Measurements from ENCODE around the gene MMP23B.
"Not testable (repeated sequence)": the region's sequence is repeated elsewhere in the genome, so short reads cannot be mapped to it uniquely, and the experiment has no call there.

Gene MMP23B

DNA sequence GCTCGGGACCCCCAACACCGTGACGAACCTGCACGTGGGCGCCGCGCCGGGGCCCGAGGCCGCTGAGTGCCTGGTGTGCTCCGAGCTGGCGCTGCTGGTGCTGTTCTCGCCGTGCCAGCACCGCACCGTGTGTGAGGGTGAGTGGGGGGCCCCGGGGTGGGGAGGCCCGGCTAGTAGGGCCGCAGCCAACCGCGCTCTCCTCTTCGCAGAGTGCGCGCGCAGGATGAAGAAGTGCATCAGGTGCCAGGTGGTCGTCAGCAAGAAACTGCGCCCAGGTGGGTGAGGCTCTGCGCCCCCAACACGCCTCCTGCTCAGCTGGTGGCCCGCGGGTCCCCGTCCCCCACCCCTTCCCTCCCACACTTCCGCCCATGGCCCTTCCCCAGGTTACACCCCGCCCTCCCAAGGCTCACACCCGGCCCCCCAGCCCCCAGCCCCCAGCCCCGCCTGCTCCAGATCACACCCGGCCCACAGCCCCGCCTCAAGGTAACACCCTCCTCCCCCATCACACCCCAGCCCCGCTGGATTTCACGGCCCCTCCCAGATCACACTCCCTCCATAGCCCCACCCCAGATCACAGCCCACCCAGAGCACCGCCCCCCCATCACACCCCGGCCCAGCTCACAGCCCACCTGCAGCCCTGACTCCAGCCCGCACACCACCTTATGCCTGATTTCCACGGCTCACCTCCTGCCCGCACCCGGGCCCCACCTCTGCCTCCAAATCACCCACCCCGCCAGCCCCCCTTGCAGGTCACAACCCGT lies 2.4 kb upstream of the MMP23B start:
- FAIRE-seq (no peak), DNase-seq (ENCODE audit: insufficient read length, low spot score) (no peak)

DNA sequence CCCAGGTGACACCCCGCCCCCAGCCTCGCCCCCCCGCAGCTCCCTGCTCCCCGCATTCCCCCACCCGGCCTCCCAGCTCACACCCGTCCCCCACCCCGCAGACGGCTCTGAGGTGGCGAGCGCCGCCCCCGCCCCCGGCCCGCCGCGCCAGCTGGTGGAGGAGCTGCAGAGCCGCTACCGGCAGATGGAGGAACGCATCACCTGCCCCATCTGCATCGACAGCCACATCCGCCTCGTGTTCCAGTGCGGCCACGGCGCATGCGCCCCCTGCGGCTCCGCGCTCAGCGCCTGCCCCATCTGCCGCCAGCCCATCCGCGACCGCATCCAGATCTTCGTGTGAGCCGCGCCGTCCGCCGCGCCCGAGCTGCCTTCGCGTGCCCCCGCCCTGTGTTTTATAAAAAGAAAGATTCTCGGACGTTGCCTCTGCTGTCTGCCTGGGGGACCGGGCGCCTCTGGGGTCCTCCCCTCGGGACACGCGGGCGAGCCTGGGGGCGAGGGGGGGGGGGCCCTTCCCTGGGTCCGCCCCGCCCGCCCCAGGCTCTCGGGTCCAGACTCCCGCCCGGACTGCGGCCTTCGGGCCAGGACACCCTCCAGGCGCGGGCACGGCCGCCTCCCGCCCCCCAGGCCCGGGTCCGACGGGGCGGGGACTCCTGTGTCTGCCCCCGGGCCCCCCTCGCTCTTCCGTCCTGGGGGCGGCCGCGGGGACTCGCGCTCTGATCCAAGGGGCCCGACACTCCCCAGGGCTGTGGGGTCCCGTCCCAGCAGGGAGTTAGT lies 1.6 kb upstream of the MMP23B start:
- DNase-seq (ENCODE audit: insufficient read length, low spot score) (no peak), FAIRE-seq (no peak)

DNA sequence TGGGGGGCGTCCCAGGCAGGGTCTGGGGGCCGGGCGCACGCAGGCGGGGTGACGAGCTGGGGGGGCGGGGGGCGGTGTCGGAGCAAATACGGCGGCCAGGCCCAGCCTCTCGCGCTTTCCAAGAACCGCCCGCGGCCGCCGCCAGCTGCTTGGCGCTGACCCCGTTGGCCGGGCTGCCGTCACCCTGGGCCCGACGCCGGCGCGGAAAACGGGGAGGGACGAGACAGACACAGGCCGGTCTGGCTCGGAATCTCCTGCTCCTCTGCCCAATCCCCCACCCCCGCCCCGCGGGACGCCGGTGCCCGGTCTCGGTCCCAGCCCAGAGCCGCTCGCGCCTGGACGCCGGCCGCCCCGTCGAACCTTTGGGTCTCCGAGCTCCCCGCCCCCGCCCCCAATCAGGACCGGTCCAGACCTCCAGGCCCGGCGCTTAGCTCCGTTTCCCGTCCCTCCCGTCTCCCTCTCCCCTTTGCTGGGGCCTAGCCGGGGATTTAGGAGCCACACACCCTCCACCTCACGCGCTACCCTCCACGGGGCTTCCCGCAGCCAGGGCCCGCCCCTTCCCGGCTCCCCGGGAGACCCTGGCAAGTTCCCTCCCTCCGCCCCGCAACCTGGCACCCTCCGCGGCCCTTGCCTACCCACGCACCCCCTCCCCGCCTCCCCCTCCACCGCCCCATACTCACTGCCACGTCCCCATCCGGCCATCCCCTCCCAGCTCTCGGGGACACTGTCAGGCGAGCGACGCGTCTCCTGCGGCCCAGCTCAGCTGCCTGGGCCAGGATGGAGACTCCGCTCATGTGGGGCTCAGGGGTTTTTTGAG lies 800 bp upstream of the MMP23B start:
- DNase-seq (ENCODE audit: insufficient read length, low spot score) (no peak), FAIRE-seq (no peak)

DNA sequence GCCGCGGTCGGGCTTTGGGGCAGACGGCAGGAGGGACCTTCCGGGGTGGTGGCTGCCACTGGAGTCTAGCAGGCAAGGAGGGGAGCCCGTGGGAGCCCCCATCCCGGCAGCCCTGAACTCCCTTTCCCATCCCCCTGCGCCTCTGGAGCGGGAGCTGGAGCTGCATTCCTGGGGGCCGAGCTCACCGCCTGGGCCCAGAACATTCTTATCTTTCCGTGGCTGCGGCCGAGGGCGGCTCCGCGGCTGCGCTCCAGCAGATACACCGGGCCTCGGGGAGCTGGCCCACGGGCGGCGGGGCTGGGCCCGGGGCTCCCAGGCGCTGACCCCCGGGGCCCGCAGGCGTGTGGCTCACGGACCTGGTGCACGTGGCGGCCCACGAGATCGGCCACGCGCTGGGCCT lies 1.4 kb downstream of the MMP23B start:
- FAIRE-seq; DNase-seq (ENCODE audit: insufficient read length, low spot score): not testable (repeated sequence)

DNA sequence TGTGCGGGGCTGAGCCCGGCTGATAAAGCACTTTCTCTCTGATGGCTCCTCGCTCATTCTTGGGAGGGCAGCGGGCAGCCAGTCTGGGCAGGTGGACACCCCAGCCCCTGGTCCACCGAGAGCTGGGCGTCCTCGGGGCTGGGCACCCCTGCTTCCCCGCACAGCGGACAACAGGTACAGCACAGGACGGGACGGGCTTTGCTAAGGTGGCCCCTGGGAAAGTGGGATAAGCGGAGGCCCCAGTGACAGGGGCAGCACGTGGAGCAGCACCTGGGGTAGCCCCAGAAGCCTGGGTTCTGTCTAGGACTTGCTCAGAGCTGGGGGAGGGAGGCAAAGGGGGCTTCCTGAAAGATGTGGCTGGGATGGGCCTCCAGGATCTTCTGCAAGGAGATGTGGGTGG lies 2.6 kb downstream of the MMP23B start:
- DNase-seq (ENCODE audit: insufficient read length, low spot score); FAIRE-seq: not testable (repeated sequence)

DNA sequence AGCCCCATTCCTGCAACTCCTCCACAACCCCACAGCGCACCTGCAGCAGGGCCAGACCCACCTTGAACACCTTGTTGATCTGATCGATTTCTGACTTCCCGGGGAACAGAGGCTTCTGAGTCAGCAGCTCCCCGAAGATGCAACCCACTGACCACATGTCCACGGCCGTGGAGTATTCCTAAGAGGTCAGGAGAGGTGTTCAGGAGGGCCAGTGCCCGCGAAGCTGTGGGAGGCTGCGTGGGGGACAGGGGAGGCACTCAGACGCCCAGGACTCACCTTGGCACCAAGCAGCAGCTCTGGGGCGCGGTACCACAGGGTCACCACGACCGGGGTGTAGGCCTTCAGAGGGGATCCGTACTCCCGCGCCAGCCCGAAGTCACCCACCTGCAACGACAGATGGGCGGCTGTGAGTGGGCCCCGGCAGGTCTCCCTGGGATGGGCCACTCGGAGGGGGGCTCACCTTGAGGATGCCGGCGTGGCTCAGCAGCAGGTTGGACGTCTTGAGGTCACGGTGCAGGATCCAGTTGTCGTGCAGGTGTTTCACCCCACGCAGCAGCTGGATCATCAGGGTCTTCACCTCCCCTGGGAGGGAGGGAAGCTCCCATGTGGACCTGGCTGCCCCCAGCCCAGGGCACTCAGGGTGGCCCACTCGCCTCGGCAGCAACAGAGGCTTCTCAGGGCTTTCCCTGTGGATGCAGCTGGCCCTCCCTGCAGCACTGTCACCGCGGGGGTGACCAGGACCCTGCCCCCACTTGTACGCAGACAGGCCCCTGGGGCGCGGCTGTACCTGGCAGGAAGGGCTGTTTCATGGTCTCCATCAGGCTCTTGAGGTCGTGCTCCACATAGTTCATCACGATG lies 4.9 kb downstream of the MMP23B start:
- not testable (repeated sequence) for DNase-seq (ENCODE audit: insufficient read length, low spot score); FAIRE-seq

DNA sequence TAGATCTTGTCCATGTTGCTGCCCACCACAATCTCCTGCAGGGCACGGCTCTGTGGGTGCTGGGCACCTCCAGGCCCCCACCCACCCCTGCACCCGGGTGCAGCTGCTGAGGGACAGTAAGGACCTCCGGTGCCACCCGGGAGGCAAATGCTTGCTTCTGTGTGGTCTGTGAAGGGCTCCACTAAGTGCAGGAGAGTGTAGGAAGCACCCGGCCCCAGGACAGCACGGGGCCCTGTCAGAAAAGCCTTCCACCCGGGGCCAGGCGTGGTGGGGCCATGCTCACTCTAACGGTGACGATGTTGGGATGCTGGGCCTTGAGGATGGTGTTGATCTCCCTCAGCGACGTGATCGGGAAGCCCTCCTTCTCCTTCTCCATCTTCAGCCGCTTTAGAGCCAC lies 5.5 kb downstream of the MMP23B start:
- peak; percentile 40 for FAIRE-seq
- DNase-seq (ENCODE audit: insufficient read length, low spot score): not testable (repeated sequence)

DNA sequence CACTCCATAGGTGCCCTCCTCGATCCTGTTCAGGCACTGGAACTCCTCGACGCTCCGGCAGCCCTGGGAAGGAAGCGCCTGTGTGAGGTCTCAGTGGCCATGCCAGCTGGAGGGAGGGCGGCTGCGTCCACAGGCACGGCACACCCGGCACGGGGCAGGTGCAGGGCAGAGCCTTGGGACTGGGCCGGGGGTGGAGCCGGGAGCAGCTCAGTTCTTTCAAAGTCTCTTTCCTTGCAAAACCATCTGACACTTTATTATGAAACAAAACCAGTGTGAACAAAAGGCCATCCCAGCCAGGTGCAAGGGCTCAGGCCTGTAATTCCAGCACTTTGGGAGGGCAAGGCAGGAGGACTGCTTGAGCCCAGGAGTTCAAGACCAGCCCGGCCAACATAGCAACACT lies 6.6 kb downstream of the MMP23B start:
- DNase-seq (ENCODE audit: insufficient read length, low spot score); FAIRE-seq: not testable (repeated sequence)

DNA sequence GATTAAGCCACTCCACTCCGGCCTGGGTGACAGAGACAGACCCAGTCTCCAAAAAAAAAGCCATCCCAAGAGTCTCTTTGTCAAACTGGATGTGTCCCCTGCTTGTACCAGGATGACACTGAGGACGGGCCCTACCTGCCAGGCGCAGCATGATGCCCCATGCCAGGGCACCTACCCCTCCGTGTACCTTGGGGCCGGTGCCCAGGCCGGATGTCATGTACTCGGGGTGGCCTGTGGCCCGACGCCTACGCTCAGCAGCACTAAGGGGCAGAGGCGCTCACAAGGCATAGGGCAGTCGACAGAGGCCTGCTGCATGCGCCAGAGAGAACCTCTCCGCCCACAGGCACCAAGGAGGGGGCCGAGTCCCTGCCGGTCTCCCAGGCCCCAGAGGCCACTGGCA lies 7.4 kb downstream of the MMP23B start:
- DNase-seq (ENCODE audit: insufficient read length, low spot score); FAIRE-seq: not testable (repeated sequence)

DNA sequence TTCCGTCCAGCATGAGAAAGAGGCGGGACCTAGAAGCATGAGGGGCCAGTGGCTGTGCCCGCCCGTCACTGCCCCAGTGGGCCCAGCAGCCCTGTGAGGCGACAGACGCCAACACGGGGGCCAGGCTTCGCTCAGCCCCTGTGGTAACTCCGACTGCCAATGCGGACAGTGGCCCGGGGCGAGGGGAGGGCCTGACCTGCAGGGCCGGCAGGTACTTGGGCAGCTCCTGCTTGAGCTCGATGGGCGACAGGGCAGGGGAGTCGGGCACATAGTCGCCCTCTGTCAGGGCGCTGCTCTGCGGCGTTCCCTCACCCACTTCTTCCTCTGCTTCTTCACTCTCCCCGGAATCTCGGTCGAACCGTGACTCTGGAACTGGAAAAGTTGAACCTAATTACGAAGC lies 8.1 kb downstream of the MMP23B start:
- not testable (repeated sequence) for FAIRE-seq; DNase-seq (ENCODE audit: insufficient read length, low spot score)

DNA sequence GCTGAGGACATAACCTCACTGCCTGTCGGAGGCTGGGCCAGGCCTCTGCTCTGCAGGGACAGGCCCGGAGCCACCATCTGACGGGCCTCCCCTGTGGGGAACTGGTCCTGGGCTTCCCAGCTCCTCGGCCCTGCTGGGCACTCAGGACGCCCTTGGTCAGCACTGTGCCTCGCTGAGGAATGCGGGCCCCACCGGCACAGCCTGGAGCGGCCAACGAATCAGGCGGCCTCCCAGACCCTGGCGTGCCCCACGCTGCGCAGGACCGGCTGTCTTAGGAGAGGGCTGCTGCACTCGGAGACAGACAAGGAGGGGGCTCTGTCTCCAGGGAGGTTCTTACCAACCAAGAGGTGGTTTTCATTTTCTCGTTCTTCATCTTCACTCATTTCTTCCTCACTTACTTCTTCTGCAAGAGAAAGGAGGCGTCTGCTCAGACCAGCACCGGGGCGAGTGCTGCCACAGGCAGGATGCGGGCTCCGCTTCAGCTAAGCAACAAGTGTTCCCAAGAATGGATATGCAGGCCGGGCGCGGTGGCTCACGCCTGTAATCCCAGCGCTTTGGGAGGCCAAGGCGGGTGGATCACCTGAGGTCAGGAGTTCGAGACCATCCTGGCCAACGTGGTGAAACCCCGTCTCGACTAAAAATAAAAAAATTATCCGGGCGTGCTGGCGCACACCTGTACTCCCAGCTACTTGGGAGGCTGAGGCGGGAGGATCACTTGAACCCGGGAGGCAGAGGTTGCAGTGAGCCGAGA lies 8.9 kb downstream of the MMP23B start:
- DNase-seq (ENCODE audit: insufficient read length, low spot score); FAIRE-seq: not testable (repeated sequence)

DNA sequence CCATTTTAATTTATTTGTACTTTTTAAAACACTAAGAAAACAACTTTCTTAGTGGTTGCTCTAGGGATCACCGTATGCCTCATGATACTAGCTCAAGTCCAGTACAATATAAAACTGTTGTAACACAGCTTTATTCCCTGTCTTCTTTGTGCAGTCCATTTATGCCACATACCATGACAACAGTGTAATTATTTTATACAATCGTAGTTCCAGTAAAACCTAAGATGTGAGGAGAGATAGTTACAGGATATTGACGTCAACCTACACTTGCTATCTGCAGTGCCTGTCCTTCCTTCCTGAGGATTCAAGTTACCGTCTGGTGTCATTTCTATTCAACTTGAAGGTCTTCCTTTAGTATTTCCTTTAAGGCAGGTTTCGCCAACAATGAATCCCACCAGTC lies 14.4 kb downstream of the MMP23B start:
- DNase-seq (ENCODE audit: insufficient read length, low spot score): not testable (repeated sequence)
- peak; percentile 81 for FAIRE-seq

DNA sequence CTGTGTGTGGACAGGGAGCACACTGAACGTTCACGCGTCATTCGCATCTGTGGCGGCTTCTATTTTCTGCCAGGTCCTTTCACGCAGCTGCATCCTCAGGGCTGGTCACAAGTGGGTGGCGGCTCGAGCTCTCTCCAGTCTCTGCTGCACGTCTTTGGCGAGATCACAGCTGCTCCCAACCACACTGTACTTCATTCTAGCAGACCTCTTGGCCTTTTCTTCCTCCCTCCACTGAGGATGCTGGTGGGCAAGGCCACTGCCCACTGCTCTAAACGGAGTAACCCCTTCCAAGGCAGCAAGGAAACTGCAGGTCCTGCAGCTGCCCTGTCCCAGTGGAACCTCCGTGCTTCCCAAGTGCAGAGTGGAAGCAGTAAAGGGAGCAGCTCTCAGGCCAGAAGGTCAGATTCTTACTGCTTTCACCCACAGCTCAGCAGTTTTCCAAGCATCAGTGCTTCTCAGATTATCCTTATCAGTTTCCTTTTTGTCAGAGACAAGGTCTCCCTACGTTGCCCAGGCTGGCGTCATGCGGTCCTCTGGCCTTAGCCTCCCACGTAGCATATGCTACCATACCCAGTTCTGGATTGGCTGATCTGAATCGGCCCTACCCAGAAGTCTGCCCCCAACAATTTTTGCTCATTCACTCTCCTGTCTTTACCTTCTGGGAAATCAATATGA lies 15.7 kb downstream of the MMP23B start:
- not testable (repeated sequence) for DNase-seq (ENCODE audit: insufficient read length, low spot score); FAIRE-seq

DNA sequence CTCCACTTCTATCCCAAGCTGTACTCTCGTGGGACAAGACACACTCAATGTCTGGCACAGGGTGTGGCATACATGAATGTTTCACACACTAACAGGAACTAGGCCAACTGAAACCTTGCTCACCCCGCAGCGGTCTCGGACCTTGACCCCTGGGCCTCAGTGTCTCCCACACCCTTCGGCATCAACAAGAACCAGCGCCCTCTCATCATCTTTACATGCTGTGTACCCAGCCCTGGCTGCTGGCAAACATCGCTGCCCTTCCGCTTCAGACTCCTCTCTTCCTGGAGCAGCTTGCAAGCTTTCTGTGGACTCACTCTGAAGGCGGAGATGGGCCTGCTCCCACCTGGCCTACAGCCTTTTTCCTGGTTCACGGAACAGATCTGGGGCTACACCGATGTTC lies 16.3 kb downstream of the MMP23B start:
- FAIRE-seq; DNase-seq (ENCODE audit: insufficient read length, low spot score): not testable (repeated sequence)

DNA sequence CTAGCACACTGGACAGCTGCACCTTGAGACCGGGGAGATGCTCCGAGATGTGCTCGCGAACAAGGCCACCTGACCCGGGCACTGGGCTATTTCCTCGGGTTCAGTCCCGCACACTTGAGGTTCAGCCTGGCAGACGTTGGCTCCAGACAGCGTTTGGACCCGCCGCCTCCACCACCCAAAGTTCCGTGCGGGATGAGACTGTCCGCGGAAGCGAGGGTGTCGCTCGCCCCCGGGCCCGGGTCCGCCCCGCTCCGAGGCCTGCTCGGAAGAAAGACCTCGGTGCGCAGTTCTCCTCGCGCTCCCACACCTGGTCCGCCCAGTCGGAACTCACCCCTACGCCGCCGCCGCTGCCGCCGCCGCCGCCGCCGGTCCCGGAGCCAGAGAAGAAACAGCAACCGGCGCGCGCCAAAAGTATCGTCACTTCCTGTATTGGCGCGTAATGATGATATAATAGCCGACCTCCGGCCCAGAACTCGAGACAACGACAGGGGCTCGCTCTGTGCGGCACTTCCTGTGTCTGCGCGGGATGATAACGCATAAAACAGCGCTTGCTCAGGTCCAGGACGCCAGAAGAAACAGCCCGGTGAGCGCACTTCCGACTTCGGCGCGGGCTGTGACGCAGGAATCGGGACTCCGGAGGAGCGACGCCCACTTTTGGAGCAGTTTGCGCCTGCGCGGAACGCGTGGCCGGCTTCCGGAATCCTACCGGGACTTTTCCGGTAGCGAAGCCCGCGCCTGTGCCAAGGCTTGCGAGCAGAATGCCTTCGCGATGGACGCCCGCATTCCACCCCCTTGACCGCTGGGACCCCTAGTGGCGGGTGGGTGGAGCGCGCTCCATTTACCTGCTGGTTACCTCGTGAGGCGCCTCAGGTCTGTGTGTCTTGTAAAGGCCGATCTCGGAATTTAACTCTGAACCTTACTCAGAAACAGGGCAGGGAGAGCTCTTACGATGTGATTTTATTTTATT lies 26.9 kb downstream of the MMP23B start, which contains the start of gene CDK11B:
CDK11B (minus strand) TSS at position 422 of the 967 bp plus-strand sequence. CDS start 1,519 bp downstream, outside the sequence.
- FAIRE-seq (peak; percentile 52), DNase-seq (ENCODE audit: insufficient read length, low spot score) (peak; percentile 84)

DNA sequence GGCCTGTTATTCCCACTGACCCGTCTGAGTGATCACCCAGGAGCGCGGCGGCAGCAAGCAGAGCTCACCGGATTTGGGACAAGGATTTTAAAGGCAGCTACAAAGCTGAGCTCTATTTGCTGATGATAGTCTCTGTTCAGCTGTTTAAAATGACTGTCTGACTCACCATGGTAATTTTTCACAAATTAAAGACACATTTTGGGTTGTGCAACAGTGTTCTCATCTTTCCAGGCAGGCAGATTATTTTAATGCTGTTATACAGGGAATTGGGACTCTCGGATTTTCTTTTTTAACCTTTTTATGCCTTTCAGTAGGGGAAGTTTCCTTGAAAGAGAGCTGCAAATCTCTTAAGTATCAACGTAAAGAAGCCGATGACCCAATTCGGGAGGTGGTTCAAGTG lies 30.4 kb downstream of the MMP23B start:
- not testable (repeated sequence) for FAIRE-seq; DNase-seq (ENCODE audit: insufficient read length, low spot score)

DNA sequence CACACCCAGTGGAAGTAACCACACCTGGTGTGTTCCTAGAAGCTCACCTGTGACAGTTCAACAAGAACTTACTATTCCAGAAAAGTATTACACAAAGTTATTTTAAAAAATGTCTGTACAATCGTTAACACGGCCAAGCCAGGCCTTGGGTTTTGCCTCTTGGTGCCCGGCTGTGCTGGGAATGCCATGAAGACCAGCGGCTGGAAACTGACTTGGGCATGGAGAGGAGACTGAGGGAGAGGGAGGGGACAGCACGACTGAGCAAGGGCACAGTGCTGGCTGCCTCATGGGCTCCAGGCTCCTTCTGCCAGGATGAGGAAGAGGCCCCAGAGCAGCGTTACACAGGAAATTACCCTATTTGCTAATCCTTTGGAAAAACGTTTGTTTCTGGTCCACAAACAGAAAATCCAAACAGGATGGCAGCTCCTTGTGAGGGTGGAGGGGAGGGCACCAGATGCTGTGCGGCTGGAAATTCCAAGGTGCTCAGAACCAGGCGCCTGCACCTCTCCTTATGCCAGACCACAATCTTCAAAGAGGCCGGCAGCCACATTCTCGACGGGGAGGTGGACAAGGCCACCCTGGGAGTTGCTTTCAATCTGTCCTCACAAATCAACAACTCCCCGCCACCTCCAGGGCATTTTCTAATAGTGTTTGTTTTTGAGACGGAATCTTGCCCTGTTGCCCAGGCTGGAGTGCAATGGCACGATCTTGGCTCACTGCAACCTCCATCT lies 31.0 kb downstream of the MMP23B start:
- DNase-seq (ENCODE audit: insufficient read length, low spot score); FAIRE-seq: not testable (repeated sequence)
